Measurements from ENCODE around the gene KLHDC7A.

Gene KLHDC7A

DNA sequence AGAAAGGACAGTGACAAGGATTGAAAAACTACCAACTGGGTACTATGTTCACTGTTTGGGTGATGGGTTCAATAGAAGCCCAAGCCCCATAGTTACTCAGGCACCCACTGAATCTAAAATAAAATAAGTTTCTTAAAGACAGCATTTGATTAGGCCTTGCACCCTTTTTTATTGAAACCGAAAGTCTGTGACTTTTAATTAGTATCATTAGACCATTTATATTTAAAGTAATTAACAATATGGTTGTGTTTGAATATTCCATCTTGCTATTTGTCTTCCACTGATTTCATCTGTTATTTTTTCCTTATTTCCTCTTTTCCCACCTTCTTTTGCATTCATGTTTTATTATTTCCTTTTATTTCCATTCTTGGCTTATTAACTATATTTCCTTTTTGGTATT is 27.4 kb downstream of the KLHDC7A start:
- no peak for DNase-seq (ENCODE audit: low spot score)

DNA sequence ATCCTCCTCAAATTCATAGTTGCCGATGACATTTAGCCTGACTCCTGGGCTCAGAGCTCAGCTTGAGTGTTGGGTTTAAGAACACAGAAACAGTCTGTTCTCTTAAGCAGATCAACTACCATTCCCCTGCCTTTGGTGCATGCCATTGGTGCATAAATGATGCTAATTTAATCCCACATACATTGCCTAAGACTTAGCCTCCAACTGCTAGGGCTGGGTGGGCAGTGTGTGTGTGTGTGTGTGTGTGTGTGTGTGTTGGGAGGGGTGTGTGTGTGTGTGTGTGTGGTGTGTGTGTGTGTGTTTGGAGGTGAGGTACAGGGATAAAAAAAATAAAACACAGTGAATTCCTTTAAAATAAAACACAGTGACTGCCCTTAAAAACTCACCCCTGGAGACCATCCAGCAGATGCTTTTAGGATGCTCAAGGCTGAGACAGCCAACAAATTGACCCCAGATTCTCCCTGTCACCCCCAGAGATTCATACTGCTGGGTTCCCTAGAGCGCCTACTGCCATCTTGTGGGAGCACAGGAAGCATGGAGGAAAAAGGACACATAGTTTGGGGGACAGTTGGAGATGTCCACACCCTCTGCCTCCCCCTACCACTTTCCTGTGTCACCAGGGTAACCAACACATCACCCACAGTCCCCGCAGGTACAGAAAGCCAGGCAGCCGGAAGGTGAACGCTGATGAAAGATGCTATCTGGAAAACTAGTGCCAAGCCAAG is 30.6 kb downstream of the KLHDC7A start:
- DNase-seq (ENCODE audit: low spot score), result no peak

DNA sequence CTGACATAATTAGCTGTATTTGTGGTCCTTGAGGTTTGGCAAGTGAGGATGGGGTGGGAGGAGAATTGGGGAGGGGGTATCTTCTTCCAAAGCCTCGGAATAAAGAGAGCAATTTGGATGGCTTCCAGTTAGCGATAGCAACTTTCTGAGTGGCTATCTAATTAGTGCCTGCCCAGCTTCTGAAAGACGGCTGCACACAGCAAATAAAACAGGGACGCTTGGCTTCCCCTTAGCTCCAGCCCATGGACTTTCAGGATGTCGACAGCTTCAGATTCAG is 31.1 kb downstream of the KLHDC7A start:
- DNase-seq (ENCODE audit: low spot score), result no peak

DNA sequence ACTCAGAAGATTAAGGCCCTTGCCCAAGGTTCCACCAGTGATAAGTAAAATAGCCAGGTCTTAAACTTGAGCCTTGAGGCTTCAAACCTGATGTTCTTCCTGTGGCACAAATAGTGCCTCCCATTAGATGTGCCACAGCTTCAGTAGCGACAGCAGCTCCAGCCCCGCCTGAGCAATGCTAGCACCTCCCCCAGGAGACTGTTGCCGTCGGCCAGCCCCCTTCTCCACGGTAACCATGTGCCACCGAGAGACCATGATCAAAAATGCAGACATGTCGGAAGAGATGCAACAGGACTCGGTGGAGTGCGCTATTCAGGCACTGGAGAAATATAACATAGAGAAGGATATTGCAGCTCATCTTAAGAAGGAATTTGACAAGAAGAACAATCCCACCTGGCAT is 32.2 kb downstream of the KLHDC7A start:
- no peak for DNase-seq (ENCODE audit: low spot score)

DNA sequence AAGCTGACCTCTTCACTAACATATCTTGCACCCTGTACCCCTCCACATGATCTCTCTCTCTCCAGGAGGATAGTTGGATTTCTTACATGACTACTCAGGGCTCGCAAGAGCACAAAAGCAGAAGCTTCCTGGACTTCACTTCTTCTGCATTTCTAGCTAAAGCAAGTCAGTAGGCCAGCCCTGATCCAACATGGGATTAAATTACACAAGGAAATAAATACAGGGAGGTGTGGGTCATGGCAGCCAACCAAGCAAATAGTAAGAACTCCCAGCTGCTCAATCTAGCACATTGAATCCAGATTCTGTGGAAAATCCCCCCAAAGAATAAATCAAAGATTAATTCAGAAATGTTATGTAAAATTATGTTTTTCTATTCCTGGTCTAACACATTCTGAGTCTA is 33.3 kb downstream of the KLHDC7A start:
- no peak for DNase-seq (ENCODE audit: low spot score)

- DNase-seq (ENCODE audit: low spot score), result no peak
These were observed 34.5 kb downstream of the KLHDC7A start for GRCh38 chr1:18515120-18515667.

- DNase-seq (ENCODE audit: low spot score), result no peak
These were observed 35.7 kb downstream of the KLHDC7A start for GRCh38 chr1:18516473-18516872.

GRCh38 chr1:18526436-18527275 is 45.9 kb downstream of the KLHDC7A start:
- DNase-seq (ENCODE audit: low spot score), result no peak

GRCh38 chr1:18527514-18527913 is 46.8 kb downstream of the KLHDC7A start:
- DNase-seq (ENCODE audit: low spot score), result no peak

DNA sequence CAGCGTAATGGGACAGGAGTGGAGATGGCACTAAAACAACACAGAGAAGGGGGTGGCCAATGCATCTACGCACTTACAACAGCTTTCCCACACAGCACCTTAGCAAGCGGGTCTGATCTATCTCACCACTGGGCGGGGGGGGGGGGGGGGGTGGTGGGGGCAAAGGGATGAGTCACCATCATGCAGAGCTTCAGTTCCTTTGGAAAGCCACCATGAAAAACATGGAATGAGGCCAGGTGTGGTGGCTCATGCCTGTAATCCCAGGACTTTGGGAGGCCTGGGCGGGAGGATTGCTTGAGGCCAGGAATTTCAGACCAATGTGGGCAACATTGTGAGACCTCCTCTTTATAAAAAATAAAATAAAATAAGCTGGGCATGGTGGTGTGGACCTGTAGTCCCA is 47.2 kb downstream of the KLHDC7A start:
- DNase-seq (ENCODE audit: low spot score), result no peak

DNA sequence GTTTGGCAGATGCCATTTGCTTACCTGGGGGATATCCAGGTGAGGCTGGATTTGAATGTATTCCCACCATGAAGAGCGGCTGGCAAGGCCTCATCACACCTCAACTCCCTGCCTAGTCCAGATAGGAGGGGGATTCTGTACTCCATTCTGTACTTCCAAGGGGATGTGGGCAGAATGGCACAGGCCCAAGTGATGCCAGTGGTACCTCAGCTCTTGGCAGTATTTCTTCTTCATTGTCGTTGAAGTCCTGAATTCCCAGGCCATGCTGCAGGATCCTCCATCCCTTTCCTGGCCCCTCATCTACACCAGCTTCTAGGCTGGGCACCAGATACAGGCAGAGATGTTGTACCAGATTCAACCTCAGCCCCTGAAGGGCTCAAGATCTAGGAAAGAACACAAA is 47.9 kb downstream of the KLHDC7A start:
- no peak for DNase-seq (ENCODE audit: low spot score)

GRCh38 chr1:18529714-18530113 is 49.0 kb downstream of the KLHDC7A start:
- DNase-seq (ENCODE audit: low spot score), result no peak

DNA sequence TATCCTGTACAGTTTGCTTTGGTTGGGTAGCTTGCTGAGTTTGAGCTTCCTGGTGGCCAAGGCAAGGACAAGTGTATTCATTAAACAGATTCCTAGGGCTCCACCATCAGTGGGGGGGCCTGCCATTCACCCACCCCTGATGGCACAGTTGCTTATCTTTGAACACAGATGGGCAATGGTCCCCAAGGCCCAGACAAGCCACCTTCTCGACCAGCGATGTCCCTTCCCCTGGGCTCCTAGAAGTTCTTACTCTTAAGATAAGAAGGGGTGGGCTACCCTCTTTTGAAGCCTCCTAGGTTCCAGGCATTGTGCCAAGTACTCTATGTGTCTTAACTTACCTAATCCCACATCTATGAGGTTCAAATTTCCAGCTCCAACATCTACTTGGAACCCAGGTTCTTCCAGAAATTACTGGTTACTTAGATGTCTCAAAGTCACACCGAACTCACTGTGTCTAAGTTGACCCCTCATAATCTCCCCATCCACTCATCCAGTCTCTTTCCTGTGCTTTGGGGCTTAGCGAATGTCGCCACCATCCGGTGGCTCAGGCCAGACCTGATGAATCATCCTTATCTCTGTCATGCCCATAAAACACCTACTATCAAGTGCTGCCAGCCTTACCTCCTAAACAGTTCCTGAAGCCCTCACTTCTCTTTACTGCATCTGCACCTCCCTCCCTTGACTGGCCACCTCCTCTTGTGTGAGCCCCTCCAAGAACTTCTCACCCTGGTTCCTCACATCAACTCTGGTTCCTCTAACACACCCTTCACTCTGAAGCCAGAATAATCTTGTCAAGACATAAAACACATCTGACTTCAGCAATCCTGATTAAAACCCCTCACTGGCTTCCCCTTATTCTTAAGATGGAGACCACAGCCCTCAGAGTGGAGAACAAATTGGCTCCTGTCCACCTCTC is 50.1 kb downstream of the KLHDC7A start:
- no peak for DNase-seq (ENCODE audit: low spot score)

GRCh38 chr1:18531503-18531845 is 50.7 kb downstream of the KLHDC7A start:
- no peak for DNase-seq (ENCODE audit: low spot score)

GRCh38 chr1:18532390-18533170 is 51.9 kb downstream of the KLHDC7A start:
- DNase-seq (ENCODE audit: low spot score), result no peak

DNA sequence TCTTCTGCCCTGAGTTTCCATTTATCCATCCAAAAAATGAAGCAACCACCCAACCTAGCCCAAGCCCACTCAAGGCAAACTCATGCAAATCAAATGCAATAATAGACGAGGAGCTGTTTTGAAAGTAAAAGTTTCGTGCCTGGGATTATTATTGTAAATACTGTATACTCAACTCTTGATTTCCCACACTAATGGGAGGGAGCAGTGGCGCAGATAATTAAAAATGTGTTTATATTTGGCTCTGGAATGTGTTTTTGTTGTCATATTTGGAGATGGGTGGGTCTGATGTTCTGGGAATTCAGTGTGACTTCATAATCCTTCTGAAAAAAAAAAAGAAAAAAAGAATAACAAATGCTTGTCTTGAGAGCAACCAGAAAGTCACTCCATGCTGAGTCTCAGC is 52.5 kb downstream of the KLHDC7A start:
- DNase-seq (ENCODE audit: low spot score), result no peak

DNA sequence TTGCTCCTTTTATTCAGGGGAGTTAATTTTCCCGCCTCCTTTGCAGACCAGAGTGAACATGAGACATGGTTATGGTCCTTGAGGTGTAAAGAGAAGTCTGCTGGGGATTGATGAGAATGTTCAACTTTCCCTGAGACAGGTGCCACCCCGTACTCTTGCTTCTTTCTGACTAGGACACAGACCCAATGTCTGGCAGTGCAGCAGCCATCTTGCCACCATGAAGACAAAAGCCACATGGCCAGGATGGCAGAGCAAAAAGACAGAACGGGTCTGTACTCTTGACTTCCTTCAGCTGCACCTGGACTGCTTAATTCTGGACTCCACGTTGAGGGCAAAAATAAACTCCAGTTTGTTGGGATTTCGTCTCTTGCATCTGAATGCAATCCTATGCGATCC is 54.1 kb downstream of the KLHDC7A start:
- DNase-seq (ENCODE audit: low spot score), result no peak
